Nephron (organoid): ENCODE measurements around the gene RSKR.

Experiments used
- H3K27ac Mint-ChIP-seq, 3 experiments: 2 replicates each; pipeline ENCODE4 v1.8.0; 2020; ENCODE audit warnings: mixed read lengths in 3 of 3, mild to moderate bottlenecking in 2 of 3, moderate library complexity in 1 of 3
- H3K27me3 Mint-ChIP-seq: 2 replicates; pipeline ENCODE4 v1.8.0; 2021; ENCODE audit warnings: low read depth, mild to moderate bottlenecking, moderate library complexity, mixed read lengths
- H3K36me3 Mint-ChIP-seq: 2 replicates; pipeline ENCODE4 v1.8.0; 2020; ENCODE audit warnings: low read depth, mixed read lengths
- H3K4me1 Mint-ChIP-seq: 2 replicates; pipeline ENCODE4 v1.8.0; 2020; ENCODE audit warnings: mixed read lengths
- H3K4me3 Mint-ChIP-seq, 3 experiments: 2 replicates each; pipeline ENCODE4 v1.8.0; 2020; ENCODE audit warnings: mild to moderate bottlenecking in 3 of 3, mixed read lengths in 3 of 3, moderate library complexity in 2 of 3
- H3K9me3 Mint-ChIP-seq: 2 replicates; pipeline ENCODE4 v1.8.0; 2020; ENCODE audit warnings: mixed read lengths
- TF ChIP-seq, protein P1 (sequence below), 3 experiments: fragments of 200-600 bp; sonication (generic); IDR thresholded peaks; one replicate each; pipeline ENCODE4 v1.5.0; 2021; ENCODE audit warnings: antibody characterized with exemption in 3 of 3; ENCODE audit not compliant: unreplicated experiment in 3 of 3

Gene RSKR

DNA sequence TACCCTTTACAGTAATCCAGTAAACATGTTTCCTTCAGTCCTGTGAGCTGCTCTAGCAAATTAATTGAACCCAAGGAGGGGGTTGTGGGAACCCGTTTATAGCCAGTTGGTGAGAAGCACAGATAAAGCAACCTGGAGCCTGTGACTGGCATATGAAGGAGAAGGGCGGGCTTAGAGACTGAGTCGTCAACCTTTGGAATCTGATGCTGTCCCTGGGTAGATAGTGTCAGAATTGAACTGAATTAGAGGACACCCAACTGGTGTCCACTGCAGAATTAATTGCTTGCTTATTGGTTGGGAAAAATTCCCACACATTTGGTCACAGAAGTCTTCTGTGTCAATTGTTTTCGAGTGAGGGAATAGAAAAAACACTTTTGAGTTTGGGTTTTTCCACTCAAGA is 12.8 kb upstream of the RSKR start:
- Mint-ChIP-seq H3K36me3 (peaks cover 66% of the 10 kb centered on the region), H3K9me3 (no peaks in the 10 kb centered on the region), H3K27me3 (no peaks in the 10 kb centered on the region), H3K4me3 (no peak overlapping the region), H3K4me1 (no peaks in the 10 kb centered on the region), H3K27ac (no peak overlapping the region)
- TF ChIP-seq, protein P1, sequence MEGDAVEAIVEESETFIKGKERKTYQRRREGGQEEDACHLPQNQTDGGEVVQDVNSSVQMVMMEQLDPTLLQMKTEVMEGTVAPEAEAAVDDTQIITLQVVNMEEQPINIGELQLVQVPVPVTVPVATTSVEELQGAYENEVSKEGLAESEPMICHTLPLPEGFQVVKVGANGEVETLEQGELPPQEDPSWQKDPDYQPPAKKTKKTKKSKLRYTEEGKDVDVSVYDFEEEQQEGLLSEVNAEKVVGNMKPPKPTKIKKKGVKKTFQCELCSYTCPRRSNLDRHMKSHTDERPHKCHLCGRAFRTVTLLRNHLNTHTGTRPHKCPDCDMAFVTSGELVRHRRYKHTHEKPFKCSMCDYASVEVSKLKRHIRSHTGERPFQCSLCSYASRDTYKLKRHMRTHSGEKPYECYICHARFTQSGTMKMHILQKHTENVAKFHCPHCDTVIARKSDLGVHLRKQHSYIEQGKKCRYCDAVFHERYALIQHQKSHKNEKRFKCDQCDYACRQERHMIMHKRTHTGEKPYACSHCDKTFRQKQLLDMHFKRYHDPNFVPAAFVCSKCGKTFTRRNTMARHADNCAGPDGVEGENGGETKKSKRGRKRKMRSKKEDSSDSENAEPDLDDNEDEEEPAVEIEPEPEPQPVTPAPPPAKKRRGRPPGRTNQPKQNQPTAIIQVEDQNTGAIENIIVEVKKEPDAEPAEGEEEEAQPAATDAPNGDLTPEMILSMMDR (IDR thresholded peaks at IDR 0.05; ENCODE audit: unreplicated experiment in 3 of 3): no peak

DNA sequence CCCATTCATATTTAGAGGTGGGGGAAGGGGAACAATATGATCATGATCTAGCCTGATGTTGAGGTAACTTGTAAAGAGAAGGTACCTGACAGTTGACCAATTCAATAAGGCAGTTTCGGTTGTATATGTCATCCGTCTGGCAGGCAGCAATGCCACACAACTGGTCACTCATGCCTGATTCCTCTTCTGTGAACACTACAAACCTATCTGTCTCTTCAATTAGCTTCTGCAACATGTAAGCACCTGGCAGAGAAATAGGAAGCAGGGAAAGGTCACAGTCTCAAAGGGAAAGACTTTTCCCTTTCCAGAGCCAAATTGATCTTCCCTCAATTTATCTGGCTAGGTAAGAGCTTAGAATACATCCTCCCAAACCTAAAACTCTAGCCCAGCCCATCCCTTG is 10.2 kb upstream of the RSKR start:
- TF ChIP-seq, protein P1 (IDR thresholded peaks at IDR 0.05; ENCODE audit: unreplicated experiment in 3 of 3): no peak
- H3K9me3 Mint-ChIP-seq: no peaks in the 10 kb centered on the region
- H3K4me3 Mint-ChIP-seq: no peak overlapping the region
- H3K36me3 Mint-ChIP-seq: peaks cover 79% of the 10 kb centered on the region
- H3K4me1 Mint-ChIP-seq: no peaks in the 10 kb centered on the region
- H3K27ac Mint-ChIP-seq: no peak overlapping the region
- no peaks in the 10 kb centered on the region for H3K27me3 Mint-ChIP-seq

DNA sequence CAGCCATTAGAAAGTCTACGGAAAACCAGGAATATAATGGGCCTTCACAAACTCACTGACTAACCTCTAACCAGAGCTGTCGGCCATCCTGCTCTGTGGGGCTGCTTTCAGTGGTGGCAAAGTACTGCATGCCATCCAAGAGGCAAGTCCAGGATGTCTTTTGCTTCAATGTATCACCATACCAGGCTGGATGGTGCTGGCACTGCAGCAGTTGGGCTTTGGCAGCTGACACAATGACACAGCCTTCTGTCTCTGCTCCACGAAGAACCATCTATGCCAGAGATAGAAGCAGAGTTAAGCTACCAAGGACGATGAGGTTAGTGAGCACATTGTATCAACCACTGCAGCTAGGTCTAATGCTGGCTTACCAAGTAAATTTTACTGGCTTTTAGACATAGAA is 9.7 kb upstream of the RSKR start:
- no peaks in the 10 kb centered on the region for H3K9me3 Mint-ChIP-seq
- no peaks in the 10 kb centered on the region for H3K27me3 Mint-ChIP-seq
- peaks cover 83% of the 10 kb centered on the region for H3K36me3 Mint-ChIP-seq
- no peak overlapping the region for H3K27ac Mint-ChIP-seq
- TF ChIP-seq, protein P1 (IDR thresholded peaks at IDR 0.05; ENCODE audit: unreplicated experiment in 3 of 3): no peak
- H3K4me1 Mint-ChIP-seq: no peaks in the 10 kb centered on the region
- H3K4me3 Mint-ChIP-seq: no peak overlapping the region

DNA sequence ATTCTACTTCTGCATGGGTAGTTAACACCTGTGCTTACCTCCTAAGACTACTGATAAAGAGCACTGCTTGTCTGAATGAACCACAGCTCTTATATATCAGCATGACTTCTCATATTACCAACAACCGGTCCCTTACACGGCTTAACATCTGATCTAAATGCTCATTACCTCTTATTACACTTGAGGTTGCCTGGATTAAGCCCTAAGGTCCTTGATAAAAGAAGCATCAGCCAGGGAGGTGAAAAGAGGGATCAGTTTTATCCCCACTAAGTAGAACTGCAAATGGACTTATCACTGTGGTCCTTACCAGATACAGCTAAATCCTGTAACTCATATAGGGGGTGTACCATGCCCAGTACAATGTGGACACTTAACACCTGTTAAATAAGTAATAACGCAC is 8.2 kb upstream of the RSKR start:
- Mint-ChIP-seq H3K4me1 (no peaks in the 10 kb centered on the region), H3K27ac (no peak overlapping the region), H3K27me3 (no peaks in the 10 kb centered on the region), H3K4me3 (no peak overlapping the region), H3K9me3 (no peaks in the 10 kb centered on the region), H3K36me3 (peaks cover 84% of the 10 kb centered on the region)
- TF ChIP-seq, protein P1 (IDR thresholded peaks at IDR 0.05; ENCODE audit: unreplicated experiment in 3 of 3): no peak

DNA sequence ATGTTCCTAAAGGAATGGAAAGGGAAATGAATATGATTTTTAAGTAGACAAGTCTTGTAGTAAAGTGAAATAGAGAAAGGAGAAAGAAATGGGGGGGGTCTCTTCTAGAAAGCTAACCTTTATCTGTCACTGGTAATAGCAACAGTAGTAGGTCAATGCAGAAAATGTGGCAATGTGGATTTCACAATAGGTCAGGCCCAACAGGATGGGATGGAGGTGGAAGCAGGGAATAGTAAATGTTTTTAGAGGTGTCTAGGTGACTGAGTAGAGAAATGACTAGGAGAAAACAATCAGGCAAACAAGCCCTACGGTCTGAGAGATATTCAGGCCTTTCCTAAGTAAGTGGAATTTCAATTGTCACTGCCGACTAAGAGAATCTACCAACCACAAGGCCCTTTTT is 6.0 kb upstream of the RSKR start:
- H3K4me1 Mint-ChIP-seq: peaks cover 6% of the 10 kb centered on the region
- H3K36me3 Mint-ChIP-seq: peaks cover 83% of the 10 kb centered on the region
- no peak overlapping the region for H3K4me3 Mint-ChIP-seq
- H3K27ac Mint-ChIP-seq: no peak overlapping the region
- H3K9me3 Mint-ChIP-seq: no peaks in the 10 kb centered on the region
- TF ChIP-seq, protein P1 (IDR thresholded peaks at IDR 0.05; ENCODE audit: unreplicated experiment in 3 of 3): no peak
- no peaks in the 10 kb centered on the region for H3K27me3 Mint-ChIP-seq

DNA sequence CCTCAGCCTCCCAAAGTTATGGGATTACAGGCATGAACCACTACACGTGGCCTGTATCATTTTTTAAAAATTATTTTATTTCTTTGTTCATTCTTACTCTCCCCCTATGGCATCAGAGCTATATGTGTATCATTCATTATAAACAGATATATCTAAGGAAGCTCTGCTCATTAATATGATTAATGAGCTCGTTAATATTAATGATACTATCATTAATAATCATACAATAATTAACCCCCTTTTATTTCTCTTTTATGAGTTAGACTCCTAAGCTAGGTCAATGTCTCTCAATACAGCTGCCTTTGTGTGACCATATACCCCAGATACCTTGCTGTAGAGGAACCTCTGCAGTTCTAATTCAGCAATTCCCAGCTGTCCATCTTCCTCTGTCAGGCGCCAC is 4.5 kb upstream of the RSKR start:
- no peaks in the 10 kb centered on the region for H3K9me3 Mint-ChIP-seq
- H3K36me3 Mint-ChIP-seq: peaks cover 79% of the 10 kb centered on the region
- H3K4me1 Mint-ChIP-seq: peaks cover 6% of the 10 kb centered on the region
- H3K27ac Mint-ChIP-seq: no peak overlapping the region
- TF ChIP-seq, protein P1 (IDR thresholded peaks at IDR 0.05; ENCODE audit: unreplicated experiment in 3 of 3): no peak
- no peak overlapping the region for H3K4me3 Mint-ChIP-seq
- no peaks in the 10 kb centered on the region for H3K27me3 Mint-ChIP-seq
